ENCODE results near the gene EEFSEC.

- TF ChIP-seq CTCF (IDR thresholded peaks at IDR 0.05; ENCODE audit: control extremely low read depth in 1 of 3, insufficient read depth in 1 of 3, low read depth in 1 of 3, low read length in 3 of 3): no peak
- TF ChIP-seq ZNF274 (IDR thresholded peaks at IDR 0.05; ENCODE audit: borderline replicate concordance, extremely low read depth, low read length): no peak
- no peak for TF ChIP-seq POLR2A (IDR thresholded peaks at IDR 0.05; ENCODE audit: control extremely low read depth in 1 of 2, low read depth in 2 of 2, low read length in 2 of 2)
- no peak for TF ChIP-seq POLR2AphosphoS5 (IDR thresholded peaks at IDR 0.05; ENCODE audit: low read depth, low read length)
- no peak for TF ChIP-seq YY1 (IDR thresholded peaks at IDR 0.05; ENCODE audit: low read depth, low read length)
- TF ChIP-seq RAD21 (IDR thresholded peaks at IDR 0.05 in 1 of 2, conservative IDR thresholded peaks at IDR 0.05 in 1 of 2; ENCODE audit: low read depth in 2 of 2, low read length in 2 of 2): no peak
- no peak for TF ChIP-seq NRF1 (IDR thresholded peaks at IDR 0.05; ENCODE audit: low read depth, low read length)
- no peak for TF ChIP-seq EP300 (IDR thresholded peaks at IDR 0.05; ENCODE audit: borderline replicate concordance in 1 of 2, low read depth in 2 of 2, low read length in 2 of 2)
- no peak for TF ChIP-seq CEBPB (IDR thresholded peaks at IDR 0.05; ENCODE audit: low read depth, low read length)
- TF ChIP-seq NANOG (IDR thresholded peaks at IDR 0.05; ENCODE audit: insufficient read depth, low read depth, low read length, poor library complexity, severe bottlenecking): no peak
- no peak for TF ChIP-seq TCF12 (IDR thresholded peaks at IDR 0.05; ENCODE audit: low read depth, low read length)
- TF ChIP-seq CREB1 (IDR thresholded peaks at IDR 0.05): no peak
- TF ChIP-seq SUZ12 (IDR thresholded peaks at IDR 0.05; ENCODE audit: low read length): no peak
Observed at GRCh38 chr3:128427175-128427857, 274.0 kb downstream of the EEFSEC start.
